Hepatocyte (in vitro differentiated cells): ENCODE results near the gene KIAA2012. TPM values are rescaled to one million over a fixed set of nuclear protein-coding genes. Genes with fewer than 3 reads are reported as not detected.

Experiments used
- DNase-seq: peaks from one replicate; pipeline ENCODE4 v3.0.0-alpha.2; 2016; ENCODE audit warnings: low spot score
- H2AFZ ChIP-seq: fragments of 200-600 bp; sonication (generic); 2 replicates; pipeline ENCODE4 v1.6.0; 2016; ENCODE audit warnings: antibody characterized with exemption, mild to moderate bottlenecking
- H3K27ac ChIP-seq: fragments of 200-600 bp; sonication (generic); 2 replicates; pipeline ENCODE4 v1.5.1; 2016; ENCODE audit warnings: mild to moderate bottlenecking
- H3K27me3 ChIP-seq: fragments of 200-600 bp; sonication (generic); 2 replicates; pipeline ENCODE4 v1.6.1; 2016
- H3K36me3 ChIP-seq: fragments of 200-600 bp; sonication (generic); replicated peaks from 2 replicates; pipeline ENCODE4 v1.5.1; 2016; ENCODE audit warnings: low read depth; ENCODE audit not compliant: insufficient read depth
- H3K4me1 ChIP-seq: fragments of 200-600 bp; sonication (generic); 2 replicates; pipeline ENCODE4 v1.5.1; 2016; ENCODE audit warnings: mild to moderate bottlenecking, moderate library complexity; ENCODE audit not compliant: insufficient read depth
- H3K4me2 ChIP-seq: fragments of 200-600 bp; sonication (generic); 2 replicates; pipeline ENCODE4 v1.6.0; 2016
- H3K4me3 ChIP-seq: fragments of 200-600 bp; sonication (generic); 2 replicates; pipeline ENCODE4 v1.5.1; 2016; ENCODE audit warnings: mild to moderate bottlenecking
- H3K79me2 ChIP-seq: fragments of 200-600 bp; sonication (generic); 2 replicates; pipeline ENCODE4 v1.6.0; 2017; ENCODE audit warnings: mild to moderate bottlenecking
- H3K9me2 ChIP-seq: fragments of 200-600 bp; sonication (generic); replicated peaks from 2 replicates; pipeline ENCODE4 v1.6.0; 2017; ENCODE audit warnings: mild to moderate bottlenecking; ENCODE audit not compliant: insufficient read depth
- H3K9me3 ChIP-seq: fragments of 200-600 bp; sonication (generic); 2 replicates; pipeline ENCODE4 v1.5.1; 2016; ENCODE audit warnings: low read depth, mild to moderate bottlenecking
- H4K20me1 ChIP-seq: fragments of 200-600 bp; sonication (generic); 2 replicates; pipeline ENCODE4 v1.6.0; 2016; ENCODE audit warnings: mild to moderate bottlenecking; ENCODE audit not compliant: insufficient read depth, poor library complexity, severe bottlenecking
- EZH2 ChIP-seq: fragments of 200-600 bp; sonication (generic); IDR thresholded peaks from 2 replicates; pipeline ENCODE4 v1.6.1; 2016; ENCODE audit warnings: antibody characterized with exemption, mild to moderate bottlenecking, borderline replicate concordance
- EZH2phosphoT487 ChIP-seq: fragments of 200-600 bp; sonication (generic); IDR thresholded peaks from one replicate; pipeline ENCODE4 v1.6.1; 2018; ENCODE audit warnings: antibody characterized with exemption, mild to moderate bottlenecking, low read depth, moderate library complexity; ENCODE audit not compliant: unreplicated experiment, severe bottlenecking
- WGBS: methylation state at CpG from one replicate; pipeline ENCODE4 v1.1.6; 2016; ENCODE audit warnings: low lambda C conversion rate; ENCODE audit errors: missing lambda C conversion rate; 5-methylcytosine and 5-hydroxymethylcytosine counted together
- polyA plus RNA-seq: library from polyadenylated mRNA; unstranded; fragments of >200 nt; fragmentation: Nextera tagmentation; extraction: Ambion mirVana; gene quantifications from 2 replicates; pipeline ENCODE4 v1.2.1, GENCODE V29; 2016
- total RNA-seq: library from RNA; depleted of rRNA; stranded (reverse); fragments of >200 nt; gene quantifications from 2 replicates; pipeline ENCODE4 v1.2.3, GENCODE V29; 2014
- TF ChIP-seq, protein P1 (sequence below): fragments of 200-600 bp; sonication (generic); IDR thresholded peaks from 2 replicates; pipeline ENCODE4 v1.5.1; 2016; ENCODE audit warnings: antibody characterized with exemption, mild to moderate bottlenecking; ENCODE audit not compliant: poor library complexity

KIAA2012 gene
- total and polyA plus RNA-seq, 2 experiments from 2014 or later, result 0.27 TPM; not detected in 1

DNA sequence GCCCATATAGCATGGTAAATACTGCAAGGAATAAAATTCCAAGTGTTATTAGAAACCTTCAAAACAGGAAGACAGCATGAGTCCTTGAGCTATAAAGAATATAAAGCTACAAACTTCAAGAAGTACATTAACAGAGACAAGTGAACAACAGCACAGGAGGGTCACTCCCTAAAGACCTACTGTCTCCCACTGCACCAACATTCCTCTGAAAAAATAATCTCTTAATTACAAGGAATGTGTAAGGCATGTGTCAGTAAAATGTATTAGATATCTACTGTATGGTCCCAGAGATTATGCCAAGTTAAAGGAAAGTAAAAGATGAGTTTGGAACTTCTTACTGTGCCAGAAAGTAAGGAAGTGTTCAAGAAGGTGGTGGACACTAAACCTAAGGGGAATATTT, 135.5 kb downstream of the KIAA2012 start:
- no peaks in the 10 kb centered on the region for H3K4me1 ChIP-seq
- no peak for DNase-seq

DNA sequence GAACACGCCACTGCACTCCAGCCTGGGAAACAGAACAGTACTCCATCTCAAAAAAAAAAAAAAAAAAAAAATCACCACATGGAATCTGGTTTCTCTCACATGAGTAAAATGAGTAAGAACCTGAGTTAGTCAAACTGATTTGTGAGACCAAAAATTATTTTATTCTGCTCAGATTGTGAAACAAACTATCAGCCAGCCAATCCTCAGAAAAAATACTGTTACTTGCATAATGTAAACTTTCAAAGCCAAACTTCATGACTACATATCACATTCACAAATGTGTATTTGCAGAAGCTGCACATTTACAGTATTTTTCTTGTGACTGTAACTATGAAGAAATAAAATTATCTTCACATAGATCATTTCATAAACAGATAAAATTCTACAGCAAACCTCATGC, 142.1 kb downstream of the KIAA2012 start:
- 100% methylated on average over 1 of the region's 1 CpG for WGBS
- Histone ChIP-seq H3K27me3 (no peaks in the 10 kb centered on the region), H3K9me3 (no peaks in the 10 kb centered on the region)

More for the DNA sequence above, 135.5 kb downstream of the KIAA2012 start:
- H3K4me3 ChIP-seq, result no peak overlapping the region
- H3K27ac ChIP-seq, result no peak overlapping the region
- no peaks in the 10 kb centered on the region for H3K36me3 ChIP-seq
- no peaks in the 10 kb centered on the region for H3K9me3 ChIP-seq
- peaks cover 5% of the 10 kb centered on the region for H4K20me1 ChIP-seq
- no peak overlapping the region for H2AFZ ChIP-seq
- TF ChIP-seq, protein P1, sequence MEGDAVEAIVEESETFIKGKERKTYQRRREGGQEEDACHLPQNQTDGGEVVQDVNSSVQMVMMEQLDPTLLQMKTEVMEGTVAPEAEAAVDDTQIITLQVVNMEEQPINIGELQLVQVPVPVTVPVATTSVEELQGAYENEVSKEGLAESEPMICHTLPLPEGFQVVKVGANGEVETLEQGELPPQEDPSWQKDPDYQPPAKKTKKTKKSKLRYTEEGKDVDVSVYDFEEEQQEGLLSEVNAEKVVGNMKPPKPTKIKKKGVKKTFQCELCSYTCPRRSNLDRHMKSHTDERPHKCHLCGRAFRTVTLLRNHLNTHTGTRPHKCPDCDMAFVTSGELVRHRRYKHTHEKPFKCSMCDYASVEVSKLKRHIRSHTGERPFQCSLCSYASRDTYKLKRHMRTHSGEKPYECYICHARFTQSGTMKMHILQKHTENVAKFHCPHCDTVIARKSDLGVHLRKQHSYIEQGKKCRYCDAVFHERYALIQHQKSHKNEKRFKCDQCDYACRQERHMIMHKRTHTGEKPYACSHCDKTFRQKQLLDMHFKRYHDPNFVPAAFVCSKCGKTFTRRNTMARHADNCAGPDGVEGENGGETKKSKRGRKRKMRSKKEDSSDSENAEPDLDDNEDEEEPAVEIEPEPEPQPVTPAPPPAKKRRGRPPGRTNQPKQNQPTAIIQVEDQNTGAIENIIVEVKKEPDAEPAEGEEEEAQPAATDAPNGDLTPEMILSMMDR, result no peak
- TF ChIP-seq EZH2, result no peak
- TF ChIP-seq EZH2phosphoT487, result no peak
- H3K79me2 ChIP-seq, result no peaks in the 10 kb centered on the region
- H3K4me2 ChIP-seq, result no peak overlapping the region
- H3K27me3 ChIP-seq, result no peaks in the 10 kb centered on the region
- H3K9me2 ChIP-seq, result no peaks in the 10 kb centered on the region

DNA sequence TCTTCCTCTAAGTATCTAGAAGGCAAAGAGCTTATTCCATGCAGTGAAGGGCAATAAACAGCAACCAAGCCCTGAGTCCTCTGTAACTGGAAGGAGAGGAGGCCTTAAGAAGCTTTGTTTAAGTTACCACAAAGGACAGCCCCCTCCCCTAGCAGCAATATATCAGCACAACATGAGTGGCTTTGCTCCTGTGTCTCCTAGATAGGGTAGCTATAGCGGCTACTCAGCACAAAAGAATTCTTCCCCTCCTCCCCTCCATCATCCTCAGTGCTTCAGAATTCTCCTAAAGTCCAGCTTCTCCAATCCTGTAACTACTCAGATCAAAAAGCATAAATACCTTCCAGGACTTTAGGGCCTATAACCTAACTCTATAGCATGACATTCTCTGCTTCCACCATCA, 148.8 kb downstream of the KIAA2012 start:
- Histone ChIP-seq H3K4me2 (no peak overlapping the region), H3K4me3 (no peak overlapping the region)
- 67% methylated on average over 1 of the region's 1 CpG for WGBS

More for the DNA sequence above, 142.1 kb downstream of the KIAA2012 start:
- H2AFZ ChIP-seq, result no peak overlapping the region
- H3K79me2 ChIP-seq, result peaks cover 48% of the 10 kb centered on the region
- no peak overlapping the region for H3K4me3 ChIP-seq
- DNase-seq, result no peak
- H3K4me1 ChIP-seq, result no peaks in the 10 kb centered on the region
- TF ChIP-seq, protein P1, result no peak
- TF ChIP-seq EZH2phosphoT487 (no peak), EZH2 (no peak)
- H3K4me2 ChIP-seq, result no peak overlapping the region
- peaks cover 3% of the 10 kb centered on the region for H3K36me3 ChIP-seq
- H4K20me1 ChIP-seq, result peaks cover 17% of the 10 kb centered on the region
- no peak overlapping the region for H3K27ac ChIP-seq
- no peaks in the 10 kb centered on the region for H3K9me2 ChIP-seq

More for the DNA sequence above, 148.8 kb downstream of the KIAA2012 start:
- Histone ChIP-seq H3K27ac (no peak overlapping the region), H3K4me1 (no peaks in the 10 kb centered on the region), H3K9me2 (no peaks in the 10 kb centered on the region), H3K9me3 (no peaks in the 10 kb centered on the region), H2AFZ (no peak overlapping the region), H3K79me2 (peaks cover 97% of the 10 kb centered on the region), H4K20me1 (peaks cover 61% of the 10 kb centered on the region), H3K36me3 (no peaks in the 10 kb centered on the region), H3K27me3 (no peaks in the 10 kb centered on the region)
- TF ChIP-seq, protein P1, result no peak
- TF ChIP-seq EZH2phosphoT487 (no peak), EZH2 (no peak)
- DNase-seq, result no peak
